Nephron progenitor cell (in vitro differentiated cells): ENCODE results near the gene OR4D11.
"Not testable (repeated sequence)": the region's sequence is repeated elsewhere in the genome, so short reads cannot be mapped to it uniquely, and the experiment has no call there.

ENCODE experiments used
- DNase-seq: peaks from one replicate; pipeline ENCODE4 v3.0.0; 2021
- H3K27ac Mint-ChIP-seq: 2 replicates; pipeline ENCODE4 v1.8.0; 2021; ENCODE audit warnings: mild to moderate bottlenecking, moderate library complexity, mixed read lengths
- H3K27me3 Mint-ChIP-seq: 2 replicates; pipeline ENCODE4 v1.8.0; 2021; ENCODE audit warnings: mild to moderate bottlenecking, low read depth, mixed read lengths; ENCODE audit not compliant: poor library complexity
- H3K36me3 Mint-ChIP-seq: 2 replicates; pipeline ENCODE4 v1.8.0; 2021; ENCODE audit warnings: low read depth, mixed read lengths
- H3K4me1 Mint-ChIP-seq: 2 replicates; pipeline ENCODE4 v1.8.0; 2021; ENCODE audit warnings: mixed read lengths
- H3K4me3 Mint-ChIP-seq: 2 replicates; pipeline ENCODE4 v1.8.0; 2021; ENCODE audit warnings: mild to moderate bottlenecking, moderate library complexity, mixed read lengths
- H3K9me3 Mint-ChIP-seq: 2 replicates; pipeline ENCODE4 v1.8.0; 2021; ENCODE audit warnings: mild to moderate bottlenecking, moderate library complexity, mixed read lengths
- CTCF ChIP-seq: fragments of 200-600 bp; sonication (generic); IDR thresholded peaks from 2 replicates; pipeline ENCODE4 v1.5.0; 2021; ENCODE audit warnings: antibody characterized with exemption

Gene OR4D11

GRCh38 chr11:59544869-59545178 is 41.4 kb downstream of the OR4D11 start:
- no peak for DNase-seq
- H3K9me3 Mint-ChIP-seq: no peaks in the 10 kb centered on the region
- H3K4me3 Mint-ChIP-seq: no peak overlapping the region
- peak overlapping the region; percentile 19 for H3K27ac Mint-ChIP-seq
- H3K36me3 Mint-ChIP-seq: no peaks in the 10 kb centered on the region
- no peaks in the 10 kb centered on the region for H3K27me3 Mint-ChIP-seq
- TF ChIP-seq CTCF: no peak
- peaks cover 28% of the 10 kb centered on the region for H3K4me1 Mint-ChIP-seq

- DNase-seq: no peak
Measured at GRCh38 chr11:59545179-59546020, 42.0 kb downstream of the OR4D11 start.

GRCh38 chr11:59547605-59548308 is 44.4 kb downstream of the OR4D11 start:
- H3K27ac Mint-ChIP-seq: peak overlapping the region; percentile 58
- DNase-seq: not testable (repeated sequence)

More at GRCh38 chr11:59545179-59546020, 42.0 kb downstream of the OR4D11 start:
- H3K4me1 Mint-ChIP-seq: peaks cover 28% of the 10 kb centered on the region
- TF ChIP-seq CTCF: no peak
- H3K4me3 Mint-ChIP-seq: no peak overlapping the region
- H3K27me3 Mint-ChIP-seq: peaks cover 3% of the 10 kb centered on the region
- no peaks in the 10 kb centered on the region for H3K9me3 Mint-ChIP-seq
- H3K27ac Mint-ChIP-seq: peak overlapping the region; percentile 49
- no peaks in the 10 kb centered on the region for H3K36me3 Mint-ChIP-seq

GRCh38 chr11:59548309-59548656 is 44.9 kb downstream of the OR4D11 start:
- H3K27ac Mint-ChIP-seq: peak overlapping the region; percentile 58
- H3K36me3 Mint-ChIP-seq: no peaks in the 10 kb centered on the region
- DNase-seq: no peak
- no peaks in the 10 kb centered on the region for H3K9me3 Mint-ChIP-seq
- no peak overlapping the region for H3K4me3 Mint-ChIP-seq
- H3K4me1 Mint-ChIP-seq: peaks cover 32% of the 10 kb centered on the region
- no peak for TF ChIP-seq CTCF
- peaks cover 17% of the 10 kb centered on the region for H3K27me3 Mint-ChIP-seq

More at GRCh38 chr11:59547605-59548308, 44.4 kb downstream of the OR4D11 start:
- Mint-ChIP-seq H3K4me1 (peaks cover 29% of the 10 kb centered on the region), H3K27me3 (peaks cover 16% of the 10 kb centered on the region)
- H3K9me3 Mint-ChIP-seq, H3K4me3 Mint-ChIP-seq, H3K36me3 Mint-ChIP-seq: not testable (repeated sequence)

GRCh38 chr11:59550368-59550841 is 47.0 kb downstream of the OR4D11 start:
- Mint-ChIP-seq H3K27me3 (peaks cover 23% of the 10 kb centered on the region), H3K27ac (peak overlapping the region; percentile 88), H3K4me3 (peak overlapping the region; percentile 83), H3K9me3 (no peaks in the 10 kb centered on the region), H3K36me3 (no peaks in the 10 kb centered on the region), H3K4me1 (peaks cover 27% of the 10 kb centered on the region)
- TF ChIP-seq CTCF: peak; percentile 43
- peak; percentile 85 for DNase-seq

- Mint-ChIP-seq H3K36me3 (no peaks in the 10 kb centered on the region), H3K27me3 (peaks cover 25% of the 10 kb centered on the region), H3K9me3 (no peaks in the 10 kb centered on the region), H3K27ac (peak overlapping the region; percentile 88), H3K4me1 (peaks cover 32% of the 10 kb centered on the region), H3K4me3 (peak overlapping the region; percentile 83)
- no peak for TF ChIP-seq CTCF
- peak; percentile 79 for DNase-seq
Measured at GRCh38 chr11:59550842-59551658, 47.7 kb downstream of the OR4D11 start.
